HS-5 (cell line): ENCODE data around the gene TAMM41.
"Not testable (repeated sequence)": the region's sequence is repeated elsewhere in the genome, so short reads cannot be mapped to it uniquely, and the experiment has no call there.

ENCODE experiments used
- DNase-seq: peaks from one replicate; pipeline ENCODE4 v3.0.0-alpha.2; 2012; ENCODE audit warnings: low read depth

Gene TAMM41

GRCh38 chr3:11846281-11847266 lies at the start of gene TAMM41:
Gene TAMM41, minus strand, starts transcription at chr3:11846885. Its CDS starts 249 bp downstream, at chr3:11846636.
- DNase-seq, result peak; percentile 60

GRCh38 chr3:11878837-11879236 lies 32.2 kb upstream of the TAMM41 start:
- DNase-seq, result no peak

GRCh38 chr3:11874707-11875106 lies 28.0 kb upstream of the TAMM41 start:
- DNase-seq, result not testable (repeated sequence)

- not testable (repeated sequence) for DNase-seq
Observed at GRCh38 chr3:11863739-11864138, 17.1 kb upstream of the TAMM41 start.

GRCh38 chr3:11862584-11862983 lies 15.9 kb upstream of the TAMM41 start:
- DNase-seq, result not testable (repeated sequence)

- not testable (repeated sequence) for DNase-seq
Observed at GRCh38 chr3:11862145-11862544, 15.5 kb upstream of the TAMM41 start.

- DNase-seq, result not testable (repeated sequence)
Observed at GRCh38 chr3:11860213-11860612, 13.5 kb upstream of the TAMM41 start.

- DNase-seq, result no peak
Observed at GRCh38 chr3:11853450-11853849, 6.8 kb upstream of the TAMM41 start.

- no peak for DNase-seq
Observed at GRCh38 chr3:11850003-11850402, 3.3 kb upstream of the TAMM41 start.

GRCh38 chr3:11847607-11848006 lies 922 bp upstream of the TAMM41 start:
- no peak for DNase-seq

- DNase-seq, result no peak
Observed at GRCh38 chr3:11845651-11846050, 1.0 kb downstream of the TAMM41 start.

- DNase-seq, result no peak
Observed at GRCh38 chr3:11844891-11845290, 1.8 kb downstream of the TAMM41 start.

- DNase-seq, result no peak
Observed at GRCh38 chr3:11835028-11835639, 11.6 kb downstream of the TAMM41 start.

GRCh38 chr3:11832981-11833905 lies 13.4 kb downstream of the TAMM41 start:
- DNase-seq, result no peak

- no peak for DNase-seq
Observed at GRCh38 chr3:11829416-11829815, 17.3 kb downstream of the TAMM41 start.

GRCh38 chr3:11826628-11827265 lies 19.9 kb downstream of the TAMM41 start:
- DNase-seq, result no peak

- no peak for DNase-seq
Observed at GRCh38 chr3:11825301-11825700, 21.4 kb downstream of the TAMM41 start.

GRCh38 chr3:11820531-11821041 lies 26.1 kb downstream of the TAMM41 start:
- no peak for DNase-seq

- DNase-seq, result no peak
Observed at GRCh38 chr3:11819146-11819689, 27.5 kb downstream of the TAMM41 start.

GRCh38 chr3:11818033-11818432 lies 28.7 kb downstream of the TAMM41 start:
- DNase-seq, result no peak

GRCh38 chr3:11815111-11815510 lies 31.6 kb downstream of the TAMM41 start:
- no peak for DNase-seq
